HG02852 (cell line): ENCODE measurements around the gene NMRK1.

Source experiments
- ATAC-seq: cut with Tn5 transposase; IDR thresholded peaks from one replicate; pipeline ENCODE4 v1.9.1; 2021; ENCODE audit warnings: mild to moderate bottlenecking, moderate library complexity; ENCODE audit not compliant: unreplicated experiment

NMRK1 gene

DNA sequence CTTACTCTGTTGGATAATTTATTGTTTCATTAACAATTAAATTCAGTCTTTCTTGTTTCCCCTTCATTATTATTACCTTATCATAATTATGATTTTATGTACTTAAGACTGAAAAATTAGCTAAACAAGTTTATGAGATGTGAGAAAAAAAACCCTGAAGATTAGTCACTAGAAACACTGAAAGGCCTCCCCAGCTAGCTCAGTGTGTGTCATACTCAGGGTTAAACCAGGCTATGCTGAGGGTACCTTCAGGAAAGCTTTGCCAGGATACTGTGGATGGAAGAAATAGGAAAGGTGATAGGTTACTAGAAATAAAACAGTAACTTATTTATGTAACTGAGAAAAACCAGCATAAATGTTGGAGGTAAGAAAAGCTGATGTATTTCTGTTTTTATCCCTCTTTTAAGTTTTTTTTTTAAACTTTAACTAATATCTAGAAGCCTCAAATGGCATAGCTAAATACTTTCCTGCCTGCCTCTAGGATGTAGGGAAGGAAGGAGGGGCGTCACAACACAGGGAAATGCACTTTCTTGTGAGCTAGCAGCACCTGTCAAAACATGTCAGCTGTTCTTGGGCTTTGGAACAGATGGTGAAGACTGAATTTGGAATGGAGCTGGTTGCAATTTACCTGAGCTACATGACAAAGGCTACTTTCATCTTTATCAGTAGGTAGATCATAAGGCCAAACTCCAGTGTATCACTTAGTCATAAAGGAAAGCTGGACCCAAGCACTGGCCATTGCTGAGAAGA is 24.2 kb downstream of the NMRK1 start:
- ATAC-seq, result no peak

DNA sequence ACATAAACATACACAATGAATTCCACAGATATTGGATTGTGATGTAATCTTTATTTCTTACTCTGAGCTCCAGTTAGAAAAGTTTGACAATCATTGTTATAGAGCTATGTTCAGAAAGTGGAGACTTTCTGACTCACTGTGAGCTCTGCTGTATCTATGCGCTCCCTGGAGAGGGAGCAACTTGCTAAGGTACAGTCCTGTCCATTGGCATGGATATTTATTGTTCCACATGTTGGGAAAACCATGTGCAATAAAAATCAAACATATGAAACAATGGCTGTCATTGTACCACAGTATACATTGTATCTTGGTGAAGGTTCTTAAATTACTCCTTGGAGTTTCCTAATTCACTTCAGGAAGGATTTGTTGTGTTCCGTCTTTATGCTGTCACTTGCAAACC is 26.8 kb downstream of the NMRK1 start:
- no peak for ATAC-seq

DNA sequence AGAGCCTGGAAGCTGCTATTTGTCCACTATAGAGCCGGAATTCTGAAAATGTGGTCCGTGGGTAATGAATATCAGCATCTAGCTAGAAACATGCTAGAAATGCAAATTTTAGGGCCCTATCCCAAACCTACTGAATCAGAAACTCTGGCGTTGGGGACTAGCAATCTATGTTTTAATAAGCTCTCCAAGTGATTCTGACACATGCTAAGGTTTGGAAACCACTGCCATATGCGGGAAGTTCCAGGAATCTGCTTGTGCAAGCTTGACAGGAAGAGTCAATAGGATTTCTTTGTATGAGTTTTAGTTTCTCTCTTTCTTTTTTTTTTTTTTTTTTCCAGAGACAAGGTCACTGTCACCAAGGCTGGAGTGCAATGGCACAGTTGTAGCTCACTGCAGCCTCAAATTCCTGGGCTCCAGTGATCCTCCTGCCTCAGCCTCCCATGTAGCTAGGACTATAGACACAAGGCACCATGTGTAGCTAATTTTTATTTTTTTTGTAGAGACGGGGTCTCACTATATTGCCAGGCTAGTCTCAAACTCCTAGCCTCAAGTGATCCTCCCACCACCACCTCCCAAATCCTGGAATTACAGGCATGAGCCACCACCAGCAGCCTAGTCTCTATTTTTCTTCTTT is 33.5 kb downstream of the NMRK1 start:
- ATAC-seq, result no peak

DNA sequence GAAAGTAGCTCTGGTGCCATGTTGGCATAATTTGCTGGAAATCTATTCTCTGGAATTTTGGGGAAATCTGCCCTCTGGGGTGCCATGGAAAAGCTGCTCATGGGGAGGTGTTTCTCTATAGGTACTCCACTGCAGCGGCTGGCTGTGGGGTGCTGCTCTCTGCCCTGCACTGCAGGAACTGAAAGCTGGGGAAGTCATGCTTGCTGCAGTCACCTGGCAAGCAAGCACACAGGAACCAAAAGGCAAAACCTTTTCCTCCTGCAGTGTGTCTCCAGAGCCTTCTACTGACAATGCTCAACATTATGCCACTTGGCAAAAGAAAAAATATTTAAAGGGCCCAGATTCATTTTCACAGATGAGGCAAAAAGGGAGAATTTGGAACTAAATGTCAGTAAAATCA is 34.1 kb downstream of the NMRK1 start:
- ATAC-seq, result peak; percentile 99

DNA sequence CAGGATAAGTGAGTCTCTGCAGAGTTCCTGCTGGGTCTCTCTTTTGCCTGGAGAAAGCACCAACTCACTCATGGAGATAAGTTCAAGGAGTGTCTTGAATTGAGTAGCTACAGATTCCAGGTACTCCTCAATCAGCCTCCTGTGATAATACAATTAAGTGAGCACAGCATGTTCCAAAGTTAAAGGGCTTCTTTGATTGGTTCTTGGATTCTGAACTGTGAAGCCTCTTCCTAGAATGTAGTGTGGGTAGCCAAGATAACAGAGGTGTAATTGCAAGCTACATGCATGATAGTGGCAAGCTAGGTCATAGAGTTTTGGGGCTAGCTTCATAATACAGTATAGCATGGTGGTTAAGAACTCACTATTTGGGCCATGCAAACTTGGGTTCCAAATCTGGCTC is 36.7 kb downstream of the NMRK1 start:
- ATAC-seq, result no peak

DNA sequence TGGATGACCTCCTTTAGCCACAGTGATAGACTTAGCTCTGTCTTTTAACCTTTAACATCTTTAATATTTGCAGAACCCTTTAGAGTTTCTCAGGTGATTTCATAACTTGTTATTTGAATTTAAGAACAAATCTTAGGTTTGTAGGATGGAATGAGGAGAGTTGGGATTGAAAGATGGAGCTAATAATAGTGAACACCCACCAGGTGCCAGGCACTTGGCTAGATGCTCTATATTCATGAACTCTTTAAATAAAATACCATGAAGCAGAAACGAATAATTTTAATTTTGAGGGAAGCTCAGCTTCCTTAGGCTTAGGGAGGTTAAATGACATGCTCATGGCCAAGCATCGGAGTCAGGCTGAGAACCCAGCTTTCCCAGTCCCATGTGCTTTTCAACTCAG is 40.4 kb downstream of the NMRK1 start:
- no peak for ATAC-seq

DNA sequence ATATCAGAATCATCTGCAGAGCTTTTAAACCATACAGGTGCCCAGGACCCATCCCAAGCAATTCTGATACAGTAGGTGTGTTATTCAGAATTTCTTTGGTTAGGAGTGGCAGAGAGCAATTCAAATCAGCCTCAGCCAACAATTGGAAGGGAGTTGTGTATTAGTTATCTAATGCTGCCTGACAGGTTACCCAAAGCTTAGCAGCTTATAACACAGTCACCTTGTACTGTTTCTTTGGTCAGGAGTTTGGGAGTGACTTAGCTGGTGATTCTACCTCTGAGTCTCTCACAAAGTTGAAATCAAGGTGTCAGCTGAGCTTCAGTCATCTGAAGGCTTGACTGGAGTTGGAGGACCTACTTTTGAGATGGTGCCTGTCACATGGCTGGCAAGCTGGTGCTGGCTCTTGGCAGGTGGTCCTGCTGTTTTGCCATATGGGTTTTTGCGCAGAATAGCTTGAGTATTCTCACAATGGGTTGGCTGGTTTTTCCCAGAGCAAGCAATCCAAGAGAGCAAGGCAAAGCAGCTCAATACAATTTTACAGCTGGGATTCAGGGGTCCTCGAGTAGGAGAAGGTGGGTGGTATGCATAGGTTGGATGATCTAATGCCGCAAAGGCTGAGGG is 41.1 kb downstream of the NMRK1 start:
- no peak for ATAC-seq

DNA sequence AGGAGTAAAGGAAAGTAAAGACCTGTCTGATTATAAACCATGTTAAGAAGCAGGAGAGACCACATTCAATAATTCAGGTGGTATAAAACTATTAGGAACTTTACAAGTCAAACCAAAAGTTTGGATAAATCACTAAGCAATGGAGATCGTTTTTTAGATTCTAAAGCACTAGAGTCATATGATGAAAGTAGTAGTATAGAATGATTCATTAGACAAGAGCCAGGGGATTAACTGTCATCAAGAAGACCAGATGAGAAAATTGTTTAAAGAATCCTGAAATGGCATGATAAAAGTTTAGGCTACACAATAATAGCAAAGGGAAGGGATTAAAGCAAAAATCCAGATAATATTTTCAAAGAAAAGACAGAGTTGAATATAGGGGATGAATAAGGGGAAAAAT is 46.9 kb downstream of the NMRK1 start:
- no peak for ATAC-seq

DNA sequence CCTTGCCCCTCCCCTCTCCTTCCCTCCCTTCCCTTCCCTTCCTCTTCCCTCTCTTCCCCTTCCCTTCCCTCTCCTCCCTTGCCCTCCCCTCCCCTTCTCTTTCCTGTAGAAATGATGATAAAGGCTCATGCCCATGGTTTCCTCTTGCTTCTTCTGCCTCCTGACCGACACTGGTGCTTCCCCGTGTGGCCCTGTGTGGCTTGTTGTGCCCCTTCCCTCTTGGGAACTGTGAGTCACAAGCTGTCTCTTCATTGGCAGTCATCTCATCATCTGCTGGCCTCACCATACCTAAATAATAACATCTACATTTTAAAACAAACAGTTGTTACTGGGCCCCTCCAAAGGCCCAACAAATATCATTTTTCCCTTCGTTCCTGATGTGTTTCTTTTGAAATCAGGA is 48.2 kb downstream of the NMRK1 start:
- ATAC-seq, result no peak

DNA sequence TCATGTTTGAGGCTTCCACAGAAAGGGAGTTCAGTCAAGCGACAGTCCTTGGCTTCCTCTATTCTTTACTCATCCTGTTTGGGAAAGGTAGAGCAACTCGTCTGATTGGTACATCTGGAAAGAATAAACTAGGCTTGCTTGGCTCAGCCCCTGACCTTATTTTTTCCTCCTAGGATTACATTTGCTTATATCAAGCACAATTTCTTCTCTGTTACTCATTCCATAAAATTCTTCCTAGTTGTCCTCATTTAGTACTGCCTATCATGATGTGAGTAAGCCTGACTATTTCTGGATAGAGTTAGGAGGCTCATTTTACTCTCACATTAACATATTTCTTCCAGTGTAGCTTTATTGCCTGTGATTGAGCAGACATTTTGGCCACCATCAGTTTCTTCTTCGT is 48.9 kb downstream of the NMRK1 start:
- no peak for ATAC-seq

DNA sequence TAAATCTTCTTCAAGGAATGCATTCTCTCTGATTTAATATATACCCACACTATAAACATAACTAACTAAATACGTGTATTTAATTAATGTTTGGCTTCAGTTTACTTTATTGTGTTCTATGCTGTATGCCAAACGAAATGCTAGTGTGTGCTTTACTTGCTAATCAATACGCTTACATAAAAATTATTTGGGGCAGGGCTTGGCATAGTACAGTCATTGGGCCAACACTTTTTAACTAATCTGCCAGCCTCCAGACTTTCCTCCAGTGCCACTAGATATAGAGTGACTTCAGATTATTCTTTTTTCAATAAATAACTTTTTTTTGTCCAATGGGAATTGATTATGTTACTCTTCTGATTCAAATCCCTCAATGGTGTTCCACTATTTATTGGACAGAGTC is 51.2 kb downstream of the NMRK1 start:
- no peak for ATAC-seq

DNA sequence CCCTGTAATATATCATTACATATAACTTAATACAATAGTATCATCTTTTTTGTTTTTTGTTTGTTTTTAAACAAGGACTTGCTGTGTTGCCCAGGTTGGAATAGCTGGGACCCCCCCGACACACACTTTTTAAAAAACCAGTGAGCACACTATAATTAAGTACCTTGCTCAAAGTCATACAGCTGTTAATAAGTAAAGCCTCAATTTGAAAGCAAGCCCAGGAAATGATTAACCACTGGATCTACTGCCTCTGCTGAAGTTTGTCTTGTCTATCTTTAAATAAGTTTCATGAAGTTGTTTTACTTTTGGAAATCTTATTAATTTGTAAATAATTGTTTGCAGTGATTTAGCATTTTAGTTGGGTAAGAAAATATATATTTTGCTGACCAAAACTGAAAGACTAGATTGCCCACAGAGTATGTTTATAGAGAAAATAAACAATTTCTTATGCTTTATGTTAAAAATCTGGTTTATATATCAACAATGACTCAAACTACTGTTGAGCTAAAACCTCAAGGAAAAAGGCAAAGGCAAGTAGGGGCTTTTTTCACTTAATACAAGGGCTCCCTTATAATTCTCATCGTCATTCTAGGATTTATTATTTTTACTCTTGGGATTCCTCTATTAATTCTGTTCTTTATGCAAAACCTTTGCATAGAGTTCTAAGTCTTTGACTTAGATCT is 54.0 kb downstream of the NMRK1 start:
- ATAC-seq, result no peak

DNA sequence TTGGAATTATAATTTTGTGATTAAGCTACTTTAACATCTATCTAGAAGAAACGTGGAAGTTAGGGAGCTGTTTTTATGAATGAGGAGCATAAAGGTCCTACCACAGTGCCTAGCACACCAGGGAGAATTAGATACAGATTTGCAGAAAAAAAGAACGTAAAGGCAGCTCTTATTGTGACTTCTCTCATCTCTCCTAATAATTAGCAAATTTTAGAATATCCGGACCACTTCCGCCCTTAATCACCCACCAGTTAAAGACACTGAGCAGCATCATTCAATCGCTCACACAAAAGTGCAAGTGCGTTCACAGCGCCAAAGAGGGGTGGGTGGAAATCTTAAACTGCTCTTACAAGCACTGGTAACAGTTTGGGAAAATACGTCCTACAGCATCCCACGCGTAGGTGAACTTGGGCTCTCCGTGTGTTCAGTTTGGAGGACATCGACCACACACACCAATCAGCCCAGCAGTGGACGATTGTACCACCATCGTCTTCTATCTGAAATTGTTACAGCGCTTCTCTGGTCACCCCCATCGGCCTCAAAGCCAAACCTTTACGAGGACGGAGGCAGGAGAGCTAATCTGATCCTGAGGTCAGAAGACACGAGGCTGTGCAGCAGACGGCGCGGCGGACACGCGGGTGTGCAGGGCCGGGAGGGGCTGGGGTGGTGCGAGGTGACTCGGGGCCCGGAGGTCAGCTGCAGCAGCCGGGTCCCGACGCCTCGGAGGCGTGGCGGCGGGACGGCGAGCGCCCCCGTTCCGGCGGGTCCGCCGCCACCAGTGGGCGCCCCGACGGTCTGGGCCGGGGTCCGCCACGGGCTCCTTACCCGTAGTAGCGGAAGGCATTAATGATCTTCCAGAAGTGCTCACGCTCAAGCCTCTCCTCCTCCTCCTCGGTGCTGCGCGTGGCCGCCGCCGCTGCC is 60.5 kb downstream of the NMRK1 start:
- ATAC-seq, result peak; percentile 49

DNA sequence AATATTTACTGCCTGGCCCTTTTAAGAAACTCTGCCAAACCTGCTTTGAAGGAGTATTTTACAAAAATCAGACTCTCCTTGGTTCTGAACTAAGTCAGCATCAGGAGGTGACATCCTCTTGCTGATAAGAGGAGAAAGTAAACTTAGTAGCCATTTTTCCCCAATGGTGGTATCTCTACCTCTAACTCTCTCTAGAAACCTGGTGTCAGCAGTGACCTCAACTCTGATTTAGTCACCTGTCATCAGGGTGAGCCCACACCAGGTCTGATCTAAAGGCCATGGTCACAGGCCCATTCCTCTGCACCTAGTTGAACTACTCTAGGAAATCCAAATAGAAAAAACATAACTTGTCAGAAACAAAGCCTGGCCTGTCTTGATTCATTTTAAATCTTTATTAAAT is 64.1 kb downstream of the NMRK1 start:
- ATAC-seq, result no peak

DNA sequence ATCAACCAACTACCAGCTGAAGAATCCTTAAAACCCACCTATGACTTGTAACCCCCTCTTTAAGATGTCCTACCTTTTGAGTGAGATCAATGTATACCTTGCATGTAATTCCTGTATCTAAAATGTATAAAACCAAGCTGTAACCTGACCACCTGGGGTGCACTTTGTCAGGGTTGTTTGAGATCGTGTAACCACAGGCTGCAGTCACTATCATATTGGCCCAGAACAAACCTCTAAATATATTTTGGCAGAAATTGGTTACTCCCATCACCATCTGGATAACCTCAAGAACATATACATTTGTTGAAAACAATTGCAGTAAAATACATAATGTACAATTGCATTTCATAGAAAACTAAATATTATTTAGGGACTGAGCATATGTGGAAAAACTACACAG is 68.3 kb downstream of the NMRK1 start:
- no peak for ATAC-seq

DNA sequence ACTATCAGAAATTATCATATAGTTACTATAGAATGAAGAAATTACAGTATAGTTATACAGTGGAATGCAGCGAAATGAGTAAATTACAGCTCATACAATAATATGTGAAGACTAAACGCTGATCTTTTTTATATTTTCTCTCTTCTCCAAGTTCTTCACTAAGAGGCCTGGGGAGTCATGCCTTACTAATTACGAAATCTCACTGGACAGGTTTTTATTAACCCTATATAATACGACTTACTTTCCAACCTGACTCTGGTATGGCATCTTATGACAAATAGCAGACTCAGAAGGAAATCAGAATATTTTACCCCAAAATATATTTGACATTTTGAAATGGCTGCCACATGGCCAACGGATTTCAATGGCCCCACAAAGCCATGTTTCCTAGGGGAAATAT is 68.9 kb downstream of the NMRK1 start:
- ATAC-seq, result no peak

DNA sequence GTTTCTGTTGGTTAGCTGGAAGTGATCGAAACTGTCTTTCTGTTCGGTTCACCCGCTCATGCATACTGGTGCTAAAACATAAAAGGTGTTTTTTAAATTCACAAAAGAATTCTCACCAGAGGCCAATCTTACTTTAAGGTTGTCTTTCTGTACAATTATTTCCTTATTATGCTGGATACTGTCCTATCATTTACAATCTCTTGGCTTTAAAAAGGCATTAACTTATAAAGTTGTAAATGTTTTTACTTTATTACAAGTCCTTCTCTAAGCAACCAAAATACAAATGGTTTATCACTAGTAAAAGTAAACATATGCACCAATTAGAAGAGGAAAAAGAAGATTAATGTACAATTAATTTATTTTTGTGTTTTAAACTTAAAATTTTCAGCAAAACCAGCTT is 70.6 kb downstream of the NMRK1 start:
- ATAC-seq, result no peak

DNA sequence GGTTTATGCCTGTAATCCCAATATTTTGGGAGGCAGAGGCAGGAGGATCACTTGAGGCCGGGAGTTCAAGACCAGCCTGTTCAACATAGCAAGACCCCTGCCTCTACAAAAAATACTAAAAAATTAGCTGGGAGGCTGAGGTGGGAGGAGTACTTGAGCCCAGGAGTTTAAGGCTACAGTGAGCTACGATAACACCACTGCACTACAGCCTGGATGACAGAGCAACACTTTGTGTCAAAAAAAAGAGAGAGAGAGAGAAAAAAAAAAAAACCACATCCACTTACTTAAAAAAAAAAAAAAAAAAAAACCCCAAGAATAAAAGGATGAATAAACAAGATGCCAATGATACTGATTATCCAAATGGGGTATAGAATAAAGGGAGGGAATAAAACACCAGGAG is 74.2 kb downstream of the NMRK1 start:
- no peak for ATAC-seq
